ENCODE data around the gene SLC26A1. TPM values are rescaled to one million over a fixed set of nuclear protein-coding genes. Genes with fewer than 3 reads are reported as not detected.

The SLC26A1 gene
- total and polyA plus RNA-seq, 2 of the 13 experiments (the other 11 are each of a cell fraction or from before 2014, with no cell fraction given) = 5.4 to 22.9 TPM

DNA sequence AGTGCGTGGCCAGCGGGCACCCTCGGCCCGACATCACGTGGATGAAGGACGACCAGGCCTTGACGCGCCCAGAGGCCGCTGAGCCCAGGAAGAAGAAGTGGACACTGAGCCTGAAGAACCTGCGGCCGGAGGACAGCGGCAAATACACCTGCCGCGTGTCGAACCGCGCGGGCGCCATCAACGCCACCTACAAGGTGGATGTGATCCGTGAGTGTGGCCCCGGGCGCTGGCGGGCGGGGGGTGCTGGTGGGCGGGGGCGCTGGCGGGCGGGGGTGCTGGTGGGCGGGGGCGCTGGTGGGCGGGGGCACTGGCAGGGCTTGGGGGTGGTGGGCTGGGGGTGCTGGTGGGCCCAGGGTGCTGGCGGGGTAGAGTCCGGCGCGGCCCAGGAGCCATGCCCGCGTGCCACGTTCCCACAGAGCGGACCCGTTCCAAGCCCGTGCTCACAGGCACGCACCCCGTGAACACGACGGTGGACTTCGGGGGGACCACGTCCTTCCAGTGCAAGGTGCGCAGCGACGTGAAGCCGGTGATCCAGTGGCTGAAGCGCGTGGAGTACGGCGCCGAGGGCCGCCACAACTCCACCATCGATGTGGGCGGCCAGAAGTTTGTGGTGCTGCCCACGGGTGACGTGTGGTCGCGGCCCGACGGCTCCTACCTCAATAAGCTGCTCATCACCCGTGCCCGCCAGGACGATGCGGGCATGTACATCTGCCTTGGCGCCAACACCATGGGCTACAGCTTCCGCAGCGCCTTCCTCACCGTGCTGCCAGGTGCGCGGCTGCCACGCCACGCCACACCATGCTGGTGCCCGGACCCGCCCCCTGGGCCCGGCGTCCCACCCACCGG, 30.9 kb upstream of the SLC26A1 start:
- H3K9ac ChIP-seq (ENCODE audit: insufficient read depth, low read depth, low read length) = no peak overlapping the region
- no peak for DNase-seq (ENCODE audit: low spot score)
- peaks cover 8 to 12% of the 10 kb centered on the region in 2 experiments; a peak in 4 of 5 replicates for H3K36me3 ChIP-seq (replicated peaks in 1 of 2; ENCODE audit: control insufficient read depth in 1 of 2, insufficient read depth in 2 of 2, low read length in 2 of 2)
- in situ Hi-C loops (cut with HindIII; ENCODE audit: extremely low pct_ligation_motif_present, low pct_unique_long_range_greater_than_20kb) (no loop called here), intact Hi-C loops (cut with micrococcal nuclease; ENCODE audit: unreplicated experiment) (no loop called here)
- H3K27me3 ChIP-seq (ENCODE audit: control insufficient read depth in 1 of 2, insufficient read depth in 2 of 2, low read length in 2 of 2) = peaks cover under 1 to 9% of the 10 kb centered on the region in 2 experiments; a peak in 4 of 5 replicates
- no peaks in the 10 kb centered on the region for H3K9me3 ChIP-seq (ENCODE audit: low read length)
- no peaks in the 10 kb centered on the region for H3K79me2 ChIP-seq (ENCODE audit: insufficient read depth, low read length)
- no peak overlapping the region for H3K27ac ChIP-seq (ENCODE audit: extremely low read length, insufficient read depth, low read length)
- POLR2A ChIA-PET = no interaction called here
- no peaks in the 10 kb centered on the region for H4K20me1 ChIP-seq (ENCODE audit: insufficient read depth, low read length)
- H2AFZ ChIP-seq (ENCODE audit: low read length) = no peak overlapping the region
- H3K4me2 ChIP-seq (ENCODE audit: low read depth, low read length) = no peak overlapping the region
- WGBS (ENCODE audit: low lambda C conversion rate) = 98% methylated on average over 64 of the region's 83 CpGs
- TF ChIP-seq RBFOX2 (IDR thresholded peaks at IDR 0.05; ENCODE audit: low read depth, low read length) (peak; percentile 39), AGO2 (optimal IDR thresholded peaks at IDR 0.05; ENCODE audit: low read depth, low read length) (peak; percentile 0), YEATS4 (CRISPR knock-in tag; IDR thresholded peaks at IDR 0.05; ENCODE audit: borderline replicate concordance) (no peak)
- BruUV-seq (replicated peaks) = no TSS peak
- CTCF ChIA-PET (ENCODE audit: low intra/inter-chr PET ratio, low total read pairs) = no interaction called here
- H3K4me3 ChIP-seq (replicated peaks in 1 of 3; ENCODE audit: insufficient read depth in 1 of 3, low read depth in 2 of 3, low read length in 3 of 3) = no peak overlapping the region
- H3K4me1 ChIP-seq (ENCODE audit: insufficient read depth, low read length) = peaks cover 16% of the 10 kb centered on the region
- no peak for FAIRE-seq
- ATAC-seq = no peak

DNA sequence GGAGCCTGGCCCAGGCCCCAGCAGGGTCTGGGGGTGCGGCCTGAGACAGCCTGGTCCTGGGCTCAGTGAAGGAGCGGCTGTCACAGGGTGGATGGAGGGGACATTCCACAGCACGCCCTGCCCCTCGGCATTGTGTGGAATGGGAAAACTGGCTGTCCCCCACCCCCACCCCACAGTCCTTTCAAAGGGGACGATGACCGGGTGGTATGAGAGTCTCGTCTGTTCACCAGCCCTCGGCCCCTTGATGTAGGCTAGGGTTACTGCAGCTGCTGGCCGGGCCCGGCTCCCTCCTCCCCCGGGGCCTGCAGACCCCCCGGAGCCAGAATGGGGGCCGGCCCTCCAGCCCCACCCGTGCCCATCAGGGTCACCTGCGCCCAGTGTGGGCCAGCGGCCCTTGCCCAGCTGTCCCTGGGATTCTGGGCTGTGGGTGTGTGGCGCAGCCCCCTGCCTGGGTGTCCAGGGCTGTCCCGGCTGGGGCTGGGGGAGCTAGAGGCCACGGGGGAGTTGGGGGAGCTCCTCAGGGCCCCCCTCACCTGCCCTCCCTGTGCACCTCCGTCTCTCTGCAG, 30.0 kb upstream of the SLC26A1 start:
- no TSS peak for BruUV-seq (replicated peaks)
- H2AFZ ChIP-seq (ENCODE audit: low read length) = no peak overlapping the region
- H3K27me3 ChIP-seq (ENCODE audit: control insufficient read depth in 1 of 2, insufficient read depth in 2 of 2, low read length in 2 of 2) = peaks cover 0 to 4% of the 10 kb centered on the region in 2 experiments; a peak in 1 of 5 replicates
- H3K79me2 ChIP-seq (ENCODE audit: insufficient read depth, low read length) = no peaks in the 10 kb centered on the region
- no peaks in the 10 kb centered on the region for H4K20me1 ChIP-seq (ENCODE audit: insufficient read depth, low read length)
- POLR2A ChIA-PET = no interaction called here
- WGBS (ENCODE audit: low lambda C conversion rate) = 100% methylated on average over 1 of the region's 20 CpGs
- H3K4me2 ChIP-seq (ENCODE audit: low read depth, low read length) = no peak overlapping the region
- peaks cover 8 to 12% of the 10 kb centered on the region in 2 experiments; a peak in 4 of 5 replicates for H3K36me3 ChIP-seq (replicated peaks in 1 of 2; ENCODE audit: control insufficient read depth in 1 of 2, insufficient read depth in 2 of 2, low read length in 2 of 2)
- intact Hi-C loops (cut with micrococcal nuclease; ENCODE audit: unreplicated experiment) (no loop called here), in situ Hi-C loops (cut with HindIII; ENCODE audit: extremely low pct_ligation_motif_present, low pct_unique_long_range_greater_than_20kb) (no loop called here)
- no peaks in the 10 kb centered on the region for H3K9me3 ChIP-seq (ENCODE audit: low read length)
- no peak for DNase-seq (ENCODE audit: low spot score)
- H3K27ac ChIP-seq (ENCODE audit: extremely low read length, insufficient read depth, low read length) = no peak overlapping the region
- no peak overlapping the region for H3K4me3 ChIP-seq (replicated peaks in 1 of 3; ENCODE audit: insufficient read depth in 1 of 3, low read depth in 2 of 3, low read length in 3 of 3)
- peaks cover 9% of the 10 kb centered on the region for H3K4me1 ChIP-seq (ENCODE audit: insufficient read depth, low read length)
- no peak overlapping the region for H3K9ac ChIP-seq (ENCODE audit: insufficient read depth, low read depth, low read length)
- ATAC-seq = no peak
- FAIRE-seq = no peak
- CTCF ChIA-PET (ENCODE audit: low intra/inter-chr PET ratio, low total read pairs) = no interaction called here
- no peak for TF ChIP-seq ZBTB7B (CRISPR knock-in tag; IDR thresholded peaks at IDR 0.05)
- no peak for TF ChIP-seq RFX1 (IDR thresholded peaks at IDR 0.05)
- TF ChIP-seq ZNF660 (CRISPR knock-in tag; IDR thresholded peaks at IDR 0.05; ENCODE audit: borderline replicate concordance, low read depth) = no peak
- TF ChIP-seq, protein P1, sequence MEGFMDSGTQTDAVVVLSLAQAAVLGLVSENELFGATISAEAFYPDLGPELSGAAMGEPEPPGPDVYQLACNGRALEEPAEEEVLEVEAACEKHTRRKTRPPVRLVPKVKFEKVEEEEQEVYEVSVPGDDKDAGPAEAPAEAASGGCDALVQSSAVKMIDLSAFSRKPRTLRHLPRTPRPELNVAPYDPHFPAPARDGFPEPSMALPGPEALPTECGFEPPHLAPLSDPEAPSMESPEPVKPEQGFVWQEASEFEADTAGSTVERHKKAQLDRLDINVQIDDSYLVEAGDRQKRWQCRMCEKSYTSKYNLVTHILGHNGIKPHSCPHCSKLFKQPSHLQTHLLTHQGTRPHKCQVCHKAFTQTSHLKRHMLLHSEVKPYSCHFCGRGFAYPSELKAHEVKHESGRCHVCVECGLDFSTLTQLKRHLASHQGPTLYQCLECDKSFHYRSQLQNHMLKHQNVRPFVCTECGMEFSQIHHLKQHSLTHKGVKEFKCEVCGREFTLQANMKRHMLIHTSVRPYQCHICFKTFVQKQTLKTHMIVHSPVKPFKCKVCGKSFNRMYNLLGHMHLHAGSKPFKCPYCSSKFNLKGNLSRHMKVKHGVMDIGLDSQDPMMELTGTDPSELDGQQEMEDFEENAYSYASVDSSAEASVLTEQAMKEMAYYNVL (CRISPR knock-in tag; IDR thresholded peaks at IDR 0.05; ENCODE audit: borderline replicate concordance) = no peak
- TF ChIP-seq ZNF567 (CRISPR knock-in tag; IDR thresholded peaks at IDR 0.05; ENCODE audit: borderline replicate concordance) = no peak
- no peak for TF ChIP-seq ZNF17 (CRISPR knock-in tag; IDR thresholded peaks at IDR 0.05)
- no peak for TF ChIP-seq TBL1XR1 (IDR thresholded peaks at IDR 0.05; ENCODE audit: borderline replicate concordance, low read length, partially characterized antibody)
- TF ChIP-seq, protein P2, sequence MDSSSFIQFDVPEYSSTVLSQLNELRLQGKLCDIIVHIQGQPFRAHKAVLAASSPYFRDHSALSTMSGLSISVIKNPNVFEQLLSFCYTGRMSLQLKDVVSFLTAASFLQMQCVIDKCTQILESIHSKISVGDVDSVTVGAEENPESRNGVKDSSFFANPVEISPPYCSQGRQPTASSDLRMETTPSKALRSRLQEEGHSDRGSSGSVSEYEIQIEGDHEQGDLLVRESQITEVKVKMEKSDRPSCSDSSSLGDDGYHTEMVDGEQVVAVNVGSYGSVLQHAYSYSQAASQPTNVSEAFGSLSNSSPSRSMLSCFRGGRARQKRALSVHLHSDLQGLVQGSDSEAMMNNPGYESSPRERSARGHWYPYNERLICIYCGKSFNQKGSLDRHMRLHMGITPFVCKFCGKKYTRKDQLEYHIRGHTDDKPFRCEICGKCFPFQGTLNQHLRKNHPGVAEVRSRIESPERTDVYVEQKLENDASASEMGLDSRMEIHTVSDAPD (CRISPR knock-in tag; IDR thresholded peaks at IDR 0.05) = no peak
- no peak for TF ChIP-seq SMYD3 (CRISPR knock-in tag; IDR thresholded peaks at IDR 0.05)
- TF ChIP-seq ARHGAP35 (CRISPR knock-in tag; IDR thresholded peaks at IDR 0.05; ENCODE audit: borderline replicate concordance) = no peak
- TF ChIP-seq ZNF33B (CRISPR knock-in tag; IDR thresholded peaks at IDR 0.05) = no peak

All from HepG2 (cell line).